GM21786 (cell line): ENCODE data around the gene OR4D11.
A peak's percentile ranks its signal among the peaks of the same experiment; 100 is the strongest.
"Not testable (repeated sequence)": the region's sequence is repeated elsewhere in the genome, so short reads cannot be mapped to it uniquely, and the experiment has no call there.

Experiments used
- ATAC-seq: cut with Tn5 transposase; IDR thresholded peaks from one replicate; pipeline ENCODE4 v1.9.1; 2021; ENCODE audit not compliant: unreplicated experiment

Gene OR4D11

DNA sequence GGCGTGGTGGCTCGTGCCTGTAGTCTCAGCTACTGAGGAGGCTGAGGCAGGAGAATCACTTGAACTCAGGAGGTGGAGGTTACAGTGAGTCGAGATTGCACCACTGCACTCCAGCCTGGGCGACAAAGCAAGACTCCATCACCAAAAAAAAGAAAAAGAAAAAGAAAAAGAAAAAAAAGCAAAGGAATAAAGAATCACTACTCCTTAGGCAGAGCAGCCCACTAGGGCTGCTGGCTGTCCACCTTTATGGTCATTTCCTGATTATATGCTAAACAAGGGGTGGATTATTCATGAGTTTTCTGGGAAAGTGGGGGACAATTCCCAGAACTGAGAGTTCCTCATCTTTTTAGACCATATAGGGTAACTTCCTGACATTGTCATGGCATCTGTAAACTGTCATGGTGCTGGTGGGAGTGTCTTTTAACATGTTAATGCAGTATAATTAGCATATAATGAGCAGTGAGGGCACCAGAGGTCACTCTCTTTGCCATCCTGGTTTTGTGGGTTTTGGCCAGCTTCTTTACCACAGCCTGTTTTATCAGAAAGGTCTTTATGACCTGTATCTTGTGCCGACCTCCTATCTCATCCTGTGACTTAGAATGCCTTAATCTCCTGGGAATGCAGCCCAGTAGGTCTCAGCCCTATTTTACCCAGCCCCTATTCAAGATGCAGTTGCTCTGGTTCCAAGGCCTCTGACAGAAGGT lies 44.4 kb downstream of the OR4D11 start:
- ATAC-seq: not testable (repeated sequence)

DNA sequence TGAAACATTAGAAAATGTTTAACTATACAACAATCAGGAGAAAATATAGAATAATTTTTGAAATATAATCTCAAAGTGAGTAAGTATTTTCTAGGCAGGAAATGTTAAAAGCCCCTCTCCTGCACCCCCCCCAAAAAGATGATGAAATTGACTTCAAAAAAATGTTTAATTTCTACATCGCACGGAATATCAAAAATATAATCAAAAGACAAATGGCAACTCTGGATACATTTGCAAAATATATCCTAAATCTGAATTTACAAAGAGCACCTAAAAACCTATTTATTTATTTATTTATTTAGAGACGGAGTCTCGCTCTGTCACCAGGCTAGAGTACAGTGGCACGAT lies 44.9 kb downstream of the OR4D11 start:
- no peak for ATAC-seq

DNA sequence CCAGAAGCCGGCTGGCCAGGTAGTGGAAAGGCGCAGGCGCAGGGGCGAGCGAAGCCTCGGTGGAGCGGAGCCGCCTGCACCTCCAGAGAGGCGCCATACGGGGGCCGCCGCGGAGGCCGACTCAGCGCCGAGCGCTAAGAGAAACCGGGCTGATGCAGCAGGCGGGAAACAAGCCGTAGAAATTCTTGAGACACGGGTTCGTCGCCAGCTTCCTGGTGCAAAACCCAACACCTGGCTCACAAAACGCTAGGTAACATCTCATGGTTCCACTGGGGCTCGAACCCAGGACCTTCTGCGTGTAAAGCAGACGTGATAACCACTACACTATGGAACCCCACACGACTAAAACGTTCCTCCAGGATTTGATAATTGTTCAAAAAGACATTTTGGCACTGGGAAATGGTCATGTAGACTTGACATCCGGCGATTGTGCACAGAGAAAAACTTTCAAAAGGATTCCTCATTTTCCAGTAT lies 47.0 kb downstream of the OR4D11 start:
- peak; percentile 87 for ATAC-seq

GRCh38 chr11:59550842-59551658 lies 47.7 kb downstream of the OR4D11 start:
- peak; percentile 34 for ATAC-seq

GRCh38 chr11:59551659-59552521 lies 48.5 kb downstream of the OR4D11 start:
- ATAC-seq: no peak

DNA sequence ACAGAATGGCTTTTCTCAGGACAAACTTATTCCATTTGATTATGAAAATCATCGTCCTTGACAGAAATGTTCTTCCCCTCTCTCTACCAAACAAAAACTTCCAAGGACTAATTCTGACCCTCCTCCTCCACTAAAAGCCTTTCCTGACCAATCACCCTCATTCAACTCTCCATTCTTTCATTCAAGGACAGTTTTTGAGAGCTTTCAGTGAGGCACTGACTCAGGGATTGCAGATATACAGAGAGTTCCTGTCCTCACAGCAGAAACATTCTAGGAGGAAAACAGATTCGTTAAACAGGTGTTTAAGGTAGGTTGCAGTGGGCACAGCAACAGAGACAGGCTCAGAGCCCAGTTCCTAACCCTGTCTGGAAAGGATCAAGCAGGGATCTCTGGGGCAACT lies 49.5 kb downstream of the OR4D11 start:
- ATAC-seq: no peak

DNA sequence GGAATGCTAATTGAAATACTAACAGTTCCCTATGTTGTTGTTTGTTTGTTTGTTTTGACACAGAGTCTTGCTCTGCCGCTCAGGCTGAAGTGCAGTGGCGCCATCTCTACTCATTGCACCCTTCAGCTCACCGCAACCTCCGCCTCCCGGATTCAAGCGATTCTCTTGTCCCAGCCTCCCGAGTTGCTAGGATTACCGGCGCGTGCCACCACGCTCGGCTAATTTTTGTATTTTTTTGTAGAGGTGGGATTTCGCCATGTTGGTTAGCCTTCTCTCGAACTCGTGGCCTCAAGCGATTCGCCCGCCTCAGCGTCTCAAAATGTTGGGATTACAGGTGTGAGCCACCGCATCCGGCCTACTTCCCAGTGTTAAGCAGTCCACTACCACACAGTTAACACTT lies 49.9 kb downstream of the OR4D11 start:
- ATAC-seq: no peak
